Fibroblast of the conjunctiva (primary cell): ENCODE measurements around the gene ADAMTS7.
A peak's percentile ranks its signal among the peaks of the same experiment; 100 is the strongest.
"Not testable (repeated sequence)": the region's sequence is repeated elsewhere in the genome, so short reads cannot be mapped to it uniquely, and the experiment has no call there.

Source experiments
- DNase-seq: peaks from one replicate; pipeline ENCODE4 v3.0.0-alpha.2; 2010; ENCODE audit warnings: low read depth

The ADAMTS7 gene

DNA sequence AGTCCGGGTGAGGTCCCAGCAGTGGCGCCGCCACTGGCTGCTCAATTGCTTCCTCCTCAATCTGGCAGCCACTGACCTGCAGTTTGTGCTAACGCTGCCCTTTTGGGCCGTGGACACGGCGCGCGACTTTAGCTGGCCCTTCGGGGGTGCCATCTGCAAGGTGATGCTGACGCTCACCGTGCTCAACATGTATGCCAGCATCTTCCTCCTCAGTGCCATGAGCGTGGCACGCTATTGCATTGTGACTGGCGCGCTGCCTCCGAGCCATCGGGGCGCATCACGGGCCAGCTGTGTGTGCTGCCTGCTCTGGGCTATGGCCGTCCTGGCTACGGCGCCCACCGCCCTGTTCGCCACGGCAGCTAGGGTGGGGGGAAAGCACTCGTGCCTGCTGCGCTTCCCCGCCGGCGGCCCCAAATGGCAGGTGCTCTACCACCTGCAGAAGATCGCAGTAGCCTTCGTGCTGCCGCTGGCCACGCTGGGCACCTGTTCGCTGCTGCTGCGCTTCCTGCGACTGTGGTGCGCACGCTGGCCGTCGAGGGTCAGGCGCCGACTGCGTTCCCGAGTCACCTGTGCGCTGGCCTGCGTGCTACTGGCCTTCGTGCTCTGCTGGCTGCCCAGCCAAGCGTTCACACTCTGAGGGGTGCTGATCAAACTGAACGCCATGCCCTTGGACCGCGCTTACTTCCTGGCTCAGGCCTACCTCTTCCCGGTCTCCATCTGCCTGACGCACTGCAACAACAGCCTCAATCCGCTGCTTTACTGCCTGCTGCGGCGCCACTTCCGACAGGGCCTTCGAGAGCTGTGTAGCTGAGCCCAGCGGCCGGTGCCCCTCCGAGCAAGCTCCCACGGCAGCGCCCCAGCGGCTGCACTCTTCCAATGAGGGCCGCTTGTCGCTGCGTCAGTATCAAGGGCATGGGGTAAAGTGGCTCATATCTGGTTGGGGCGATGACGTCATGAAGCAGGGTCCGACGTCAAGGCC lies 20.3 kb upstream of the ADAMTS7 start:
- DNase-seq: no peak

DNA sequence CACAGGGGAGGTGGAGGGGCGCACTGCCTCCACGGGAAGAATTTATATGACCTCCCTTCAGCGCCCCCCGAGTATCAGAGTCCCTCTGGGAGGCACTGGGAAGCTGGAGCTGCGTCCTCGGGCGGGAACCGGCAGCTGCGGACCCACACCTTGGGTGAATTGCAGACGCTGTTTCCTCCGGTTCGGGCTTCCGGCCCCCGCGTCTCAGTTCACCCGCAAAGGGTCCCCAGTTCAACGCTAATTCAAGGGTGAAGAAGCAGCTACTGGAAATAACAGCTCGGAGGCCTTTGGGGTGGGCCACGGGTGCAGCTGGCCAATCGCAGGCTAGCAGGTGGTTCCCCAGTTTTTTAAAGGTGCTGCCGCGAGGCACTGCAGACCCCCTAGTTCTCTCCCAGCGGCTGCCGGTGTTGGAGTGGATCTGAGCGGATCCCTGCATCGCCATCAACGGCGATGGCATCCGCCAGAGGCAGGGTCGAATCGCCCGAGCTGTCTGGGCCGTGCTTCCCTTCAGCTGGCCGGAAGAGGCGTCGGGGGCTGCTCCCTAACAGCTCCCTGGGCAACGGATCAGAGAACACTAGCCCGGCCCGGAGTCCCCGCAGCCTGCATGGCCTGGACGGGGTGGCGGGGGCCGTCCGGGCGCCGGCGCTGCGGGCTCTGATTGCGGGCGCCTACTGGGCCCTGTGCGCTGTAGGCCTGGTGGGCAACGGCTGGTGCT lies 19.4 kb upstream of the ADAMTS7 start:
- no peak for DNase-seq

GRCh38 chr15:78828920-78829319 lies 17.7 kb upstream of the ADAMTS7 start:
- no peak for DNase-seq

DNA sequence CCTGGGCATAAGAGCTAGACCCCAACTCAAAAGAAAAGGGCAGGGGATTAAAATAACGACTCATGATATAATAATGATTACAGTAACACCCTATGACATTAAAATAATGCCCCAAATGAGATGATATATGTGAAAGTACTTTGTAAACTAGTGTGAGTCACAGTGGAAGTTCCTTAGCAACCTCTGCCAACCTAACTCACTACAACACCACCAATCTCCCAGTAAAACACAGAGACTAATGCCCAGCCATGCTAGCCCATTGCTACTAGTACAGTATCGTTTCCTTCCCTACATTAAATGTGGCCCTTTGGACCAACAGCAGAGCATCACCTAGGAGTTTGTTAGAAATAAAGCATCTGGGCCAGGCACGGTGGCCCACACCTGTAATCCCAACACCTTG lies 11.2 kb upstream of the ADAMTS7 start:
- DNase-seq: no peak

- no peak for DNase-seq
Observed at GRCh38 chr15:78811825-78812183, 540 bp upstream of the ADAMTS7 start.

GRCh38 chr15:78810362-78811123 lies 721 bp downstream of the ADAMTS7 start:
- DNase-seq: no peak

- no peak for DNase-seq
Observed at GRCh38 chr15:78810003-78810361, 1.3 kb downstream of the ADAMTS7 start.

GRCh38 chr15:78808550-78808949 lies 2.7 kb downstream of the ADAMTS7 start:
- DNase-seq: no peak

DNA sequence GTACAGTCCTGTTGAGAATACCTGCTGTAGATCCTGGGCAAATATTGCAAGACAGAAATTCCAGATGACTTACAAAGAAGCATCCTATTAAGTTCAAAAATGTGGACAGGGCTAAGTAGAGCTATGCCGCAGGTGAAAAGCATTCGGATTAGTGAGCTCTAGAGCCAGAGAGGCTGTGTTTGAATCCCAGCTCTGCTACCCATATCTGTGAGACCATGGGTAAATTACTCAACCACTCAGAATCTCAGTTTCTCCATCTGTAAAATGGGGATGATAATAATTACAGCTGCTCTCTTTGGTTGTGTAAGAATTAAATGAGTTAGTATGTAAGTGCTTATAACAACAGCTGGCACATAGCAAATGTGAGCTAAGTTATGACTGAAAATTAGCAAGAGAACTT lies 3.9 kb downstream of the ADAMTS7 start:
- DNase-seq: no peak

GRCh38 chr15:78804391-78804792 lies 6.9 kb downstream of the ADAMTS7 start:
- no peak for DNase-seq

DNA sequence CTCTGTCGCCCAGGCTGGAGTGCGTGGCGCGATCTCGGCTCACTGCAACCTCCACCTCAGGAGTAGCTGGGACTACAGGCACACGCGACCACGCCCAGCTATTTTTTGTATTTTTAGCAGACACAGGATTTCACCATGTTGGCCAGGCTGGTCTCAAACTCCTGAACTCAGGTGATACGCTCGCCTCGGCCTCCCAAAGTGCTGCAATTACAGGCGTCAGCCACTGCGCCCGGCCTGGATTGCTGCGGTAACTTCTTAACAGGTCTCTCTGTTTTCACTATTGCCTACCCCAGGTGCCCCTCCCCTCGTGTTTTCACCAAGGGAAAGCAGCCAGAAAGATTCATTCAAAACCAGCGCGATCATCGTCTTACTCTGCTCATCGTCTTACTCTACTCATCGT lies 10.5 kb downstream of the ADAMTS7 start:
- DNase-seq: no peak

DNA sequence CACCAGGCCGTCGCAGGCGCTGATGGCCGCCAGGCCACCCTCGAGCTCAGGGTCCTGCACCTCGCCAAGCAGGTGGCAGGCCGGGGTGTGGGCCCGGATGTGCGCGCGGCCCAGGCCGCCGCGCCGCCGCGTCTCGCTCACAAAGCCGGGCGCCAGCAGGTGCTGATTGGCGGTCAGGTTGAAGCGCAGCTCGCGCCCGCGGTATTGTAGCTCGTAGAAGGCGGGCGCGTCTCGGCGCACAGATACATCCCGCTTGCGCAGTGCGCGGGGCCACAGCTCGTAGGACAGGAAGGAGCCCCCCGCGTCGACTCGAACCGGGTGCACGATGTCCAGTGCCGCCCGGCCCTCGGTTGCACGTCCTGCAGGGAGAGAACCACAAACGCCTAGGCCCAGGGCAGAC lies 11.1 kb downstream of the ADAMTS7 start:
- DNase-seq: no peak

- DNase-seq: not testable (repeated sequence)
Observed at GRCh38 chr15:78799102-78799501, 12.2 kb downstream of the ADAMTS7 start.

DNA sequence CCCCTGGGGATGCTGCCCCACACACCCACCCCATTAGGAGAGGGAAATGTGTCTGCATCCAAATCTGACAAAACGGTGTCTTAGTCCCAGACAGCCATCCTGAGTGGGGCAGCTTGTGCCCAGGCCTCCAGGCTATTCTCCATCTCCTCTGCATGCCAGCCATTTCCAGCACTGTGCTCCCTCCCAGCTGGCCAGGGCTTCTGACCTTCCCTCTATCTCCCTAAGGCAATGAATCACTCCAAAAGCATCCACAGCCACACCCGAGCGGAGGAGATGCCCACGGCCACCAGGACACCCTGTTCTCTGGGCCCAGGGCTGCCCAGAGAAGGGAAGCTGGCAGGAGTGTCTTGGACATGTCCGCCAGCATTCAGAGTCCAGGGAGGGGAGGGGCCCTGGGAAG lies 12.9 kb downstream of the ADAMTS7 start:
- peak; percentile 31 for DNase-seq

DNA sequence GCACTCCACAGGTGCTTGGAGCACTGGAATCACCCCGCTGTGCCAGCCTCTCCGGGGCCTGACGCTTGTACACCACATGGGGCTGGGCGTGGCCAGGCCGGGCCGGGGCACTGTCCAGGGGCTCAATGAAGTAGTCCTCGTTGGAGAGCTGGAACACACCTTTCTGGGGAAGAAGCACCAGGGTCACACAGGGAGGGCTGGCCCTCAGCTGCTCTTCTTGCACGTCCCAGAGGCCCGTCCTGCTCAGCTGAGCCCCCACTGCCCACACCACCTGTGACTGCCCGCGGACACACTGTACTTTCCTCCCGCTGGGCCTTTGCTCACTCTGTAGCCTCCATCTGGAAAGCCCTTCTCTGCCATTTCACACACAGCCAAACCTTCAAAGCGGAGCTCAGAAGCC lies 13.3 kb downstream of the ADAMTS7 start:
- DNase-seq: no peak

DNA sequence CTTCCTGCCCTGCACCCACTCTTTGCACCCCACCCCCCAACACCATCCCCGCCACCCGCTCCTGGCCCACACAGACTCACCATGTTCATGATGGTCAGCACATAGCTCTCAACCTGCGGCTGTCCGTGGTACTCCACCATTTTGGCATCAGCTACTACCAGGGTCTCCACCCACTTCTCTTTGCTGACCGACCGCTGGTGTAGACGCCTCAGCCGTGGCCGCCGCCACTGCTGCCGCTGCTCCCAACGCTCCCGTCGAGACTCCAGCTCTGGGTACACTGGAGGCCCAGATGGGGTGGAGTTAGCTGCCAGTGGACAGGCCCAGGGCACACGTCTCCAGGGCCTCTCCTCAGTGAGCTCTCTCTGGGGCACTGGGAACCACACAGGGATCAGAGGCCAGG lies 14.8 kb downstream of the ADAMTS7 start:
- DNase-seq: no peak

- DNase-seq: no peak
Observed at GRCh38 chr15:78795043-78795442, 16.2 kb downstream of the ADAMTS7 start.

DNA sequence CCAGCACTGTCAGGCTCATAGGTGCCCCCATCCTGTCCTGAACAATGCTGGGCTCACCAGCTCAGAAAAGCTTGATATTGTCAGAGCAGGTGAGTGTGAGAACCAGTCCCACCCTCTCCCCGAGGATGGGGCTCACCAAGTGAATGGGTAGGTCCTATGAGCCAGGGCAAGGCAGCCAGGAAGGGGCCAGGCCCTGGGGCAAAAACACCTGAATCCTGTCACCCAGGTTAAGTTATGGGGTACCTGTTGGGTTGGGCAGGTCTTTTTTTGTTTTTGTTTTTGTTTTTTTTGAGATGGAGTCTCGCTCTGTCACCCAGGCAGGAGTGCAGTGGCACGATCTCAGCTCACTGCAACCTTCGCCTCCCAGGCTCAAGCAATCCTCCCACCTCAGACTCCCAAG lies 16.8 kb downstream of the ADAMTS7 start:
- DNase-seq: not testable (repeated sequence)

DNA sequence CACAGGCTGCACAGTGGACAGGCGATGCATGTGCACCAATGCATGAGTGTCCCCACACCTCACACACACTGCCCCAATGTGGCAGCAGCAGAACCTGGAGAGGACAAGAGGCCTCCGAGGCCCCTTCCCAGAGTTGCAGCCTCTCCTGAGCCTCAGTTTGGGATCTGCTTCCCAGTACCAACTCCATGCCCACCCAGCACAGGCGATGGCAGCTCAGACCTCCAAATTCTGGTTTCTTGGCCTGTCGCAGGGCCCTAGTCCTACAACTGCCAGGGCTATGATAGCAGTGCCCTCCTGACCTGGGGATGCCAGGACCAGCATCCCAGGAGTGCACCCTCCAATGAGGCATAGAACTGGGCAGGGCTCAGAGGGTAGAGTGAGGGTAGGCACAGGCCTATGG lies 19.9 kb downstream of the ADAMTS7 start:
- DNase-seq: no peak

DNA sequence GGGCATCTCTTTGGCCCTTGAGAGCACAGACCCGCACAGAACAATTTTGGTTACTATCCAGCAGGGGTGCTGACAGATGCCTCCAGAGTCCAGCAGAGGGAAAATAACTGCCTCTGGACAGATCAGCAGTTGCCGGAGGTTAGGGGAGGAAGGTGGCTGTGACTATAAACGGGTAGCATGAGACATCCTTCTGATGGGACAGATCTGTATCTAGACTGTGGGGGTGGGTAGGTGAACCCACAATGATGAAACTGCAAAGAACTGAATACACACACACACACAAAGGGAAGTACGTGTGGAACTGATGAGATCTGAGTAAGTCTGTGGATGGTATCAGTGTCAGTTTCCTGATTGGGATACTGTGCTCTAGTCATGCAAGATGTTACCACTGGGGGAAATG lies 21.2 kb downstream of the ADAMTS7 start:
- DNase-seq: no peak

DNA sequence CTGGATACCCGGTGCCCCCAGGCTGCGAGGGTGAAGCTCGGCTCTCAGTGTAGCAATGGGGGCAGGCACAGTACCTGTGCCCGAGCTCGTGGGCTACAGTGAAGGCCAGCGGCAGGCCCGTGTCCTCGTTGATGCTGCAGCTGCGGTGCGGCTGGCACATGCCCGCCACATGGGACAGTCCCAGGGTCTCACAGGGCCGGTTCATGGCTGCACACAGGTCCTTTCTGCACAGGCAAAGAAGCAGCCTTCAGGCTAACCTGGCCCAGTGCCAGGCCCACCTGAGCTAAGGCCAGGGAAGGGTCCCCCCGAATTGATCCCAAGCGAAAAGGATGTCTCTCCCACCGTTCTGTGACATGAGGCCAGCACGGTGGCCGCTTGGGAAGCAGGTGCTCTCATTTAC lies 21.6 kb downstream of the ADAMTS7 start:
- DNase-seq: no peak

- no peak for DNase-seq
Observed at GRCh38 chr15:78788016-78788660, 23.1 kb downstream of the ADAMTS7 start.
